Islet precursor cell (in vitro differentiated cells): ENCODE results near the gene RAD51B.

Source experiments
- DNase-seq: peaks from one replicate; pipeline ENCODE4 v3.0.0-alpha.2; 2018

RAD51B gene

GRCh38 chr14:67835596-67835995 lies 16.0 kb downstream of the RAD51B start:
- no peak for DNase-seq

- DNase-seq = no peak
Measured at GRCh38 chr14:67837011-67837624, 17.5 kb downstream of the RAD51B start.

- no peak for DNase-seq
Measured at GRCh38 chr14:67846029-67846610, 26.5 kb downstream of the RAD51B start.

- DNase-seq = no peak
Measured at GRCh38 chr14:67850066-67850830, 30.7 kb downstream of the RAD51B start.

- DNase-seq = no peak
Measured at GRCh38 chr14:67851785-67852410, 32.3 kb downstream of the RAD51B start.

GRCh38 chr14:67852926-67853604 lies 33.5 kb downstream of the RAD51B start:
- DNase-seq = no peak

GRCh38 chr14:67853715-67854114 lies 34.1 kb downstream of the RAD51B start:
- DNase-seq = no peak

GRCh38 chr14:67856827-67857226 lies 37.2 kb downstream of the RAD51B start:
- no peak for DNase-seq

- peak; percentile 57 for DNase-seq
Measured at GRCh38 chr14:67857778-67858350, 38.3 kb downstream of the RAD51B start.

GRCh38 chr14:67859169-67859749 lies 39.7 kb downstream of the RAD51B start:
- no peak for DNase-seq

- no peak for DNase-seq
Measured at GRCh38 chr14:67863223-67863622, 43.6 kb downstream of the RAD51B start.

- no peak for DNase-seq
Measured at GRCh38 chr14:67875175-67876006, 55.8 kb downstream of the RAD51B start.

GRCh38 chr14:67879026-67879425 lies 59.4 kb downstream of the RAD51B start:
- no peak for DNase-seq

- no peak for DNase-seq
Measured at GRCh38 chr14:67881225-67881624, 61.6 kb downstream of the RAD51B start.

- no peak for DNase-seq
Measured at GRCh38 chr14:67882986-67883555, 63.5 kb downstream of the RAD51B start.

GRCh38 chr14:67883717-67884116 lies 64.1 kb downstream of the RAD51B start:
- no peak for DNase-seq

- DNase-seq = no peak
Measured at GRCh38 chr14:67886191-67886590, 66.6 kb downstream of the RAD51B start.

- no peak for DNase-seq
Measured at GRCh38 chr14:67887478-67887877, 67.9 kb downstream of the RAD51B start.

GRCh38 chr14:67889455-67889854 lies 69.9 kb downstream of the RAD51B start:
- no peak for DNase-seq

GRCh38 chr14:67892466-67893100 lies 73.0 kb downstream of the RAD51B start:
- peak; percentile 82 for DNase-seq

GRCh38 chr14:67900231-67900630 lies 80.7 kb downstream of the RAD51B start:
- no peak for DNase-seq
